ENCODE results near the gene PTPRU.

PTPRU gene

DNA sequence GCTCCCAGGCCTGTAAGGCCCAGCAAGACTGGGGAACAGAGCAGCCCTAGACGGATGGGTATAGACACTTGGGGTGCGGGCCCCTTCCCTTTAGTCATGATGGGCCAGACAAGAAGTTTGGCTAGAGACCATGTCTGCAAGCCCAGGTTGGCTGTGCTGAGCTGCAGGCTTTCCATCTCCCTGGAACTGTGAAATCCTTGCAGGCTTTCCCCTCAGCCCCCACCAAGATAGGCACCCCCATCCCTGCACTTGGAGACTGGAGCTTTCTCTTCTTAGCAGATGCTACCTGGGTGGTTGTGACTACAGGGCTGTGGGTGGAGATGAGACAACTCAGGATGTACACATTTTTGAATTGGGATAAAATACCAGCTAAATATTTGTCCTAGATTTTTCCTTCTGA lies 110.3 kb downstream of the PTPRU start:
- no peak overlapping the region for H3K4me3 ChIP-seq

DNA sequence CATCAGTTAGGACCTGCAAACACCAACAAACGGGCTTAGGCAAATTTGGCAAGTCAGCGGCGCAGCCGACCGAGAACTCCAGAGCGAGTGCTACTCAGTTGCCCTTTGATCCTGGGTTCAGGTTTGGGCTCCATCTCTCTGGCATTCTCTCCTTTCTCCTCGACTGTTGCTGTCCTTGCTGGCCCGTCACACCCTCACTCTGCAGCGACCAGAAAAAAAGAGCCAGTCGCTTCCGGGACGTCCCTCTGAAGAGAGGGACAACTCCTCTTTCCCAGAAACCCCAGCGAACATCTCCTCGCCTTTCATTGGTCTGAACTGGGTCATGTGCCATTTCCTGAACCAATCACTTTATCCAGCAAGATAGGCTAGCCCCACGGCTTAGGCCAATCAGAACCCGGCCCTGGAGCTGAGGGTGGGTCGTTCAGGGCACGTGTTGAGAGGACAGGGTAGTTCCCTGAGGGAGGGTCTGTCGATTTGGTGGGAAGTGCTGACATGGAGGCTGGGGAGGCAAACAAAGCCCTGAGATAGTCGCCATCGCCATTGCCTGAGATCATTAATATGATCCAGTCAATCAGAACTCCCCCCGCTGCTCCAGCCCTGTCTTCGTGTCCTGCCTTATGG lies 113.7 kb downstream of the PTPRU start:
- Histone ChIP-seq H3K27ac (no peak overlapping the region), H3K4me3 (no peak overlapping the region)

More for the DNA sequence above, 110.3 kb downstream of the PTPRU start:
- no peak overlapping the region for H3K27ac ChIP-seq

DNA sequence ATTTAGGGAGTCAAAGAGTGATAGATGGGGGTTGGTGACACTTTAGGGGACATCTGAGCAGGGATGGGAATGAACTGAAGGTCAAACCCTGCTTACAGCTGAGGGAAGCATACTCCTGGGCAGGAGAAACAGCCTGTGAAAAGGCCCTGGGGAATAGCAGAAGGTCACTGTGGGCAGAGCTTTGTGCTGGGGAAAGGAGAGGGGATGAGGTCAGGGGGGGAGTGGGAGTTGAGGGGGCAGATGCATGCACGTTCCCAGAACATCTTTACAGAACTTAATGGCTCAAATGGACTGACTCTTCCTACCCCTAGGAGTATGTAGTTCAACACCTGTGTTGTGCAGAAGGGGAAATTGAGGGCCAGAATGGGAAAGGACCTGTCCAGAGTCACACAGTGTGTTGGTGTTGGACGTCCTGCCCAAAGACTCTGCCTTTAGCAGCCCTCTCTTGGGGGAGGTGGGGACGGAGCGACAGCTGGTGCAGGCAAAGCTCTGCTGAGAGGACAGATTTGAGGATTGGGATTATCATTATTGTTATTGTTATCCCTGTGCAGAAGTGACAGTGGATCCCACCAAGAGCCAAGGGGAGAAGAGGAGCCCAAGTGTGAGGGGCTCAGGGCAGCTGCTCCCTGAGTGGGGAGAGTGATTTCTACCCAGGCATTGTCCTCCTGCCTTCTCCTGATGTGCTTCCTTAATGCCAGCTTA lies 116.5 kb downstream of the PTPRU start:
- Histone ChIP-seq H3K4me3 (no peak overlapping the region), H3K27ac (no peak overlapping the region)

DNA sequence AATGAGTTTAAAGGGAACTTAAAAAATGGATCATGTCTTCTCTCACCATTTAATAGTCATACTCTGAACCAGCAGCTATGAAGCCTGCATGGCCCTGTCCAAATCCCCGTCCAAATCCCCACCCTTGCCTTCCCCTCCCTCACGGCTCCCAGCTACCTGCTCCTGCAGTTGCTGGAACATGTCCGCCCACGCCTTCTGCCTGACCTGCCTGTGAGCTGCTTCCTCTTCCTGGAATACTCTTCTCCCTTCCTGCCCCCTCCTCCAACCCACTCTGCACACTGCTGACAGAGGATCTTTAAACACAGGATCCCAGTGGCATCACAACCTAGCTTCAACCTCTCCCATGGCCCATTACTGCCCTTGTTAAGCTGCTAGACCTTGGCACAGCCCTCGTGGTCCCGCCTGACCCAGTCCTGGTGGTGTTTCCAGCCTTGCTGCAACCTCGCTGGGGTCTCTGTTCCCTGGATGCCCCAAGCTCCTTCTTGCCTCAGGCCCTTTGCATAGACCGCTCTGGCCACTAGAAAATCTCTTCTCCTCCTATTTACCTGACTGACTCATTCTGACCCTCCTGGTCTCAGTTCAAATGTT lies 118.3 kb downstream of the PTPRU start:
- no peak overlapping the region for H3K27ac ChIP-seq
- H3K4me3 ChIP-seq, result no peak overlapping the region

DNA sequence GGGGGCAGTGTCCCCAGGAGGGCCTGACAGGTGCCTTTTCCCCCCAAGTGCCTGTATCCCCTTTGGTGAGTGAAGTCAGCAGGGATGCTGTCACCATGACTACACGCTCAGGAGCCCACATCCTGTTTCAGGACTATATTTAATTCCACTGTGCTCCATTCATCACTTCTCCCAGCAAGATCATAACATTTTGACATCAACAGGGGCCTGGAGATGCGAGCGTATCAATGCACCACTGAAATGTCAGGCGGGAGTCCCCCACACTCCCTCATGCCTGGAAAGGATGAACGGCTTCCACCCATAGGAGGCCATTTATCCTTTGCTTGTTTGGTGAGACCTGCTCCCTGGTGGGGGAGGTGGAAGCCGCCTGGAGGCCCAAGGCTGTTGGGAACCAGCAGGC lies 119.1 kb downstream of the PTPRU start:
- no peak overlapping the region for H3K27ac ChIP-seq

DNA sequence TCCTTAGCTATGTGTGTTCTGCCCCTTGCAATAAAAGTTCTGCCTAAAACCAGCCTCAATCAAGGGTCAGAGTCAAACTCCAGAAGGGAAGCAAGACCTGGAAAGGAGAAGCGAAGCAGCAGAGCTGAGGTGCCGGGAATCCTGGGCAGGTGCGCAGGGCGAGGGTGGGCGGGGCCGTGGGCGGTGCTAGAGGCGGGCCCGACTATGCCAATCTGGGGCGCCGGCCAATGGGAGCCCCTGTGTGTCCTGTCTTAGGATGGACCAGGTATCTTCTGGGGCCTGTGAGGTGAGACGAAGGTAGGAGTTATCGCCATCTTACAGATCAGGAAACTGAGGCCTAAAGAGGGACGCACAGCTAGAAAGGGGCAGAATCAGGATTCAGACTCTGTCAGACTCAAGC lies 120.3 kb downstream of the PTPRU start:
- no peak overlapping the region for H3K4me3 ChIP-seq

More for the DNA sequence above, 119.1 kb downstream of the PTPRU start:
- H3K4me3 ChIP-seq, result no peak overlapping the region

DNA sequence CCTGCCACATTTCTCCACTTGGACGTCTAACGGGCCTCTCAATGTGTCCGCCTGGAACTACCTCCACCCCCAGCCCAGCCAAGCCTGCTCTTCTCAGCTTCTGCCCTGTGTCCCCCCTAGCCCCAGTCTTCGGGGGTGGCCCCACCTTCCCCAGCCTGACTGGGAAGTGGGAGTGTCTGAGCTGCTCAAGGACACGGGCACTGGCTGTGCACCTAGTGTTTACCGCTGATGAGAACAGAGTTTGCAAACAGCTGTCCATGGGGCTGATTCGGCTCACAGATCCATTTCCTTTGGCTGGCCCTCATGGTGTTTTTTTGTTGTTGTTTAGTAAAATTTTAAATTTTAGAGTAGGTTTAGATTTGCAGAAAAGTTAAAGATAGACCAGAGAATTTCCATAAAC lies 121.1 kb downstream of the PTPRU start:
- H3K27ac ChIP-seq, result no peak overlapping the region
- no peak overlapping the region for H3K4me3 ChIP-seq

More for the DNA sequence above, 120.3 kb downstream of the PTPRU start:
- H3K27ac ChIP-seq, result no peak overlapping the region

DNA sequence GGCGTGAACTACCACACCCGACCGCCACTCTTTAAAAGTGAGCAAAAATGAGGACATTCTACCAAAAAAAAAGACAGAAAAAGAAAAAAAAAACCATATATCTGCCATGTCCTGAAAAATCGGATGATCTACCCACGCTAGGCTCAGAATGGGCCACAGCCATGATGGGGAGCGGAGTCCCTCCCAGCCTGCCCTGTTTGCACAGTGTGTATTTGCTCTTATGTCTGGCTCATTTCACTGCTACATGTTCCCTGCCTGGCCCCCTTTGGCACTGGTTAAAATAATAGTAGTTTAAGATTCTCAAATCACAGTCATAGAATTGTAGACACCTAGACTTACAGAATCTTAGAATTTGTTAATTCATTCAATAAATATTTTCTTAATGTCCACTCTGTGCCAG lies 121.9 kb downstream of the PTPRU start:
- Histone ChIP-seq H3K27ac (no peak overlapping the region), H3K4me3 (no peak overlapping the region)

DNA sequence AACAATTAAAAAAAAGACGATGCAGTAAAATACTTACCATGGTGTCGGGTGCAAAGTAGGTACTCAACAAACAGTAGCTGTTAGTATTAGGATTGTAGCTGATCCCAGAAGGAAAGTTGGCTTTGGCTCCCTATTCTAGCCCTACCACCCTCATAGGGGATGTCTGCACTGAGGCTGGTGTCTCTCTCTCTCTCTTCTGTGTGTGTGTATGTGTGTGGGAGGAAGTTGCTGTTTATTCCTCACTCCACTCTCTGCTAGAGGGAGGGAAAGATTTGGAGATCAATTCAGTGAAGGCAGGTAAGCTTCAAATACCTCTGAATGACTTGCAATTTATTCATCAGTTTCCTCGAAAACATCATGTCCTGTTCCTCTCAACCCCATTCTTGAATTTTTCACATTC lies 124.4 kb downstream of the PTPRU start:
- Histone ChIP-seq H3K27ac (no peak overlapping the region), H3K4me3 (no peak overlapping the region)

DNA sequence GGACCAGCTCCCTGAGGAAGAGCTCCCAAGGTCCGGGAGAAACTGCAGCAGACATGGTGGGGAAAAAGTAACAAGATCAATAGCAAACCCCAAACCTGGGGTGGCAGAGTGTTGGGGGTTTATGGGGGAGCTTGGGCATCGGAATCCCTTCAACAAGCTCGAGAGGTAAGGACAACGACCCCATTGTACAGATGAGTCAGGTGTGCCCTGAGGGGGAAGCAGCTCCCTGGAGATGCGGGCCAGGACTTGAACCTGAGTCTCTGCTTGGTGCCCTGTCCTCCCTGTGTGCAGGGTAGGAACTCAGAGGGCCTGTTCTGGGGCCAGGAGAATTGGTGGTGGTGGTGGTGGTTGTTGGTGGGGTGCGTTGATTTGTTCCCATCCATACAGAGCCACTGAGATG lies 125.4 kb downstream of the PTPRU start:
- H3K27ac ChIP-seq, result no peak overlapping the region
- H3K4me3 ChIP-seq, result no peak overlapping the region

DNA sequence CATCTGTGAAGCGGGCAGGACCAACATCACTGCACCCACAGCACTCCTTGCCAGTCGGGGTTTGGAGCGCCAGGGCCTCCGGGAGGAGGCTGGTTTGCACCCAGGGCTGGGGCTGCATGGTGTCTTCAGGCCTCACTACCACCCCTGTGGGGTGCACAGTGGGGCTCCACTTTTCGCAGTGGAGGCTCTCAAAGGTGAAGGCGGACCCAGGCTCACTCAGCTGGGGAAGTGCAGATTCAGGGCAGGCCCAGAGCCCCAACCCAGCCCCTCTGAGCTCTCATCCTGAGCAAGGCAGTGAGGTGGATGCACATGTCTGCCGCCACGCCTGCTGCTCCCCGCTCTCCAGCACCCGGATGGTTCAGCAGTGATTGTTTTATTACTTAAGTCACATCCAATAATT lies 125.8 kb downstream of the PTPRU start:
- no peak overlapping the region for H3K27ac ChIP-seq
- no peak overlapping the region for H3K4me3 ChIP-seq

DNA sequence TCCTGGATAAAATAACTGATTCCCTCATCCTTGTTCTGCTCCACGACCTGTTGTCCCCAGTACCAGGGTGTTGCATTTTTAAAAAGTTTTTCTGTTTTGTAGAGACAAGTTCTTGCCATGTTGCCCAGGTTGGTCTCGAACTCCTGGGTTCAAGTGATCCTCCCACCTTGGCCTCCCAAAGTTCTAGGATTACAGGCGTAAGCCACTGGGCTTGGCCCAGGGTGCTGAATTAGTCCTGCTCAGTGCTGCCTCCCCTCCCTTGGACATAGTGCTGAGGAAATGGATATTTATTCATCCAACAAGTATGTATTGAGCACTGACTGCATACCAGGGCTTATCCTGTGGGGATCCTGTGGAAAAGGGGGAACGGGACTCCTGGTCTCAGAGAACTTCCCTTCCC lies 126.4 kb downstream of the PTPRU start:
- Histone ChIP-seq H3K27ac (no peak overlapping the region), H3K4me3 (no peak overlapping the region)

DNA sequence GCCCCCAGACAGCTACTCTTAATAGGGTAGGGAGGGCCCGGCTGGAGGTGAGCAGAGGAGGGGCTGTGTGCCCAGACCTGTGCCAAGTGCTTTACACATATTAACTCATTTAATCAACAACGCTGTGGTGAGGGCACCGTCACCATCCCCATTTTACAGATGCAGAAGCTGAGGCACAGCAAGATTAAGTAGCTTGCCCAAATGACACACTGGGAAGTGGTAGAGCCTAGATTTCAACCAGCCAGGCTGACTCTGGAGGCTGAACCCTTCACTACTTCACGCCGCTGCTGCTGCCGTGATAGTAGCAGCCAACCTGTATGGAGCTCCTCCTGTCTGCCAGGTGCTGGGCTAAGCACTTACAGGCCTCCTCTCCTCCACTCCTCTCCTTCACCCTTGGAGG lies 127.2 kb downstream of the PTPRU start:
- H3K27ac ChIP-seq, result no peak overlapping the region
- no peak overlapping the region for H3K4me3 ChIP-seq

DNA sequence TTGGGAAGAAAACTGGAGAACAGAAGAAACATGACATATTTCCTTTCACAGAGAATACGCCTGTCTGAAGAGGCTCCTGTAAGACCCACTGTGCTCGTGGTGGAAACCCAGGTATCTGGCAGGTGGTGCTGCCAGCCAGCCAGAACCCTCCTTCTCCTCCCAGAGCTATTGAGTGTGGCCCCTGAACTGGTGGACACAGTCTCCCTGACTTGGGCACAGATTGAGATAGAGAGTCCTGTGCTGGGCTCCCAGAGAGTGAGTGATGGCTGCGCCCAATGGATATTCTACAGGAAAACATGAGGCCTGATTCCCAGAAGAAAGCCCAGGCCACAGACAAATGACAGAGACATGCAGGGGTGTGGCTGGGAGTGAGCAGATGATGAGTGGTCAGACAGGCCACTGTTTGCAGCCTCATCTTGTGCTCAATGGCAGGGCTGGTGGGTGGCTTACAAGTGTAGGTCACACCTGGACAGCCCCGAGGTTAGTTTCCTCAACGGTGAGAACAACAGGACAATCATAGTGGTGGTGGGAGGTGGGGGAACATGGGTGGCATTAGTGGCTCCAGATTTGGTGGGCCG lies 127.9 kb downstream of the PTPRU start:
- Histone ChIP-seq H3K4me3 (no peak overlapping the region), H3K27ac (no peak overlapping the region)

DNA sequence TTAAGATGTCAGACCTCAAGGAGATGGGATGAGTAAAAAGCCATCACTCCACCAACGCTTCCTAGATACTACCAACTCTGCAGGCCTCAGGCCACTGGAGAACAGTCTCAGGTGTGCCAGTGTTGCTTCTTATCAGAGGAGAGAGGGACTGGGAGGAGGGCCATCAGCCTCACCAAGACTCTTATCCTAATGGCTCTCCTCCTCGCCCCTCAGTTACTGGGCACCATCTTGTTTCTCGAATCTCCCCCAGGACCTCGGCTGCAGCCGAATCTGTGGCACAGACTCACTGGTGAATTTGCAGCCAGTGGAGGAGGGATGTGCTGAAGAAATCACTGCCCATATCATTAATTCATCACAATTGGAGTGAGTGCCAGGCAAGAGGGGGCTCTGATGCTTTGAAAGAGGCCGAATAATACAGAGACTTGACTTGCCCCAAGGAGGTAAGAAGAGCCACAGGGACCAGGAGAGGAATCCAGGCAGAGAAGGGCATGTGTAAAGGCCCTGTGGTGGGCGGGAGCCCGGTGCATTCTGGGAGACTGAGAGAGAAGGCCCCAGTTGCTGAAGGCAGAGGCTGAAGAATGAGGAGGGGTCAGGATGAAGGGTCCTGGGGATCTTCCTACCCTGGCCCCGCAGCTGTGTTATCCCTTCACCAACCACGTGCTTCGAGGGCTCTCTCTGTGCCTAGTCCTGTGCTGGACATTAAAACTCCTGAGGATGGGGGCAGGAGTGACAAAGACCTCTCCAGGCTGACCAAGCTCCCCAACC lies 129.8 kb downstream of the PTPRU start:
- Histone ChIP-seq H3K4me3 (no peak overlapping the region), H3K27ac (no peak overlapping the region)

DNA sequence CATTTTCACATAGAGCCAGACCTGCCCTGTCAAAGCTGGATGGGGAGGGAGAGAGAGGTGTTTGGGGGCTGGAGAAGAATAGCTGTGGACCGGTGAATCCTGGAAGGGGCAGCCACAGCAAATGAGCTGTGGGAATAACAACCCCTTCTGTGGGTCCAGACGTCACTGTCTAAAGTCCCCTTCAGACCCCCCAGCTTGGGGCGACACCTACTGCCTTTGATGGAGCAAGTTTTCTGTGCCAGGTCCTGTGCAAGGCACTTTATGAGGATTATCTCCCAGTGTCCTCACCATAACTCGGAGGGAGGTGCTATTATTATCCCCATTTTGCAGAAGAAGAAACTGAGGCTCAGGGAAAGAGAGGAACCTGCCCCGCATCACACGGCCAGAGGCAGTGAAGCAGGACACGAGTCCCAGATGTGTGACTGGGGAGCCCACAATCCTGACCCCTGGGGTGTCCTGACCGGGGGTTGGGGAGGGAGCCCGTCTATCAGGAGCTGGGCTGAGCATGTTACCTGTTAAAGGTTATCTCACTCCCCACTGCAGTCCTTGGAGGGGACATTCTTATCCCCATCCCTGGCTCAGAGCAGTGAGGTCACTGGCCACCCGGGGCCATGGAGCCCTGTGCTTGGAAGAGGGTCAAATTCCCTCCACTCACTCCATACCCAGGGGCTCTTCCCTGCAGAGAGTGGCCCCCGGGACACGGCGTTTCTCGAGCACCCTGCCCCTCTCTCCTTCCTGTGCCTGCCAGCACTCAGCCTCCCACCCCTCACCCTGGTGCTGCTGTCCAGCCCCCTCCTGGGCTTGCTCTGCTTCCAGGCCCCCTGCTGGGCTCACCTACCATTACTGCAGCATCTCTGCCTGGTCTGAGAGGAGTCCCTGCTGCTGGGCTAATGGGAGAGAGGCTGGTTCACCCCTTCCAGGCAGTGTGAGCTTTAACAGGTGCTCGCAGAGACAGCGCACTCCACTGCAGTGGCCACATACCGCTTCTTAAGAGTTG lies 132.9 kb downstream of the PTPRU start:
- Histone ChIP-seq H3K4me3 (no peak overlapping the region), H3K27ac (no peak overlapping the region)

DNA sequence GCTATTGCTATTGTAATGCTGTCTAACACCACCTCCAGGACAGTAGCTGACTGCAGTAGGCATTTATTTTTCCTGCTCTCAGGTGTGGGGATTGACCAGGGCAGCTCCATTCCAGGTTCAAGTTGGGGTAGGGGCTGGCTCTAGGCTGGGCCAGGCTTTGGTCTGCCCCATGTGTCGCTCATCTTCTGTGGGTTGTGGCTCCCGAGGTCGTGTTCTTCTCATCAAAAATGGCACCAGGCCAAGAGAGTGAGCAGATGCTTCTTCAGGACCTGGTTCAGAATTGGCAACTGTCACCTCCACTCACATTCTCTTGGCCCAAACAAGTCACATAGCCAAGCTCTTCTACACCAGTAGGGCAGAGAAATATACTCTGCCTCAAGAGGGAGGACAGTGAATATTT lies 133.7 kb downstream of the PTPRU start:
- no peak overlapping the region for H3K4me3 ChIP-seq
- H3K27ac ChIP-seq, result no peak overlapping the region

DNA sequence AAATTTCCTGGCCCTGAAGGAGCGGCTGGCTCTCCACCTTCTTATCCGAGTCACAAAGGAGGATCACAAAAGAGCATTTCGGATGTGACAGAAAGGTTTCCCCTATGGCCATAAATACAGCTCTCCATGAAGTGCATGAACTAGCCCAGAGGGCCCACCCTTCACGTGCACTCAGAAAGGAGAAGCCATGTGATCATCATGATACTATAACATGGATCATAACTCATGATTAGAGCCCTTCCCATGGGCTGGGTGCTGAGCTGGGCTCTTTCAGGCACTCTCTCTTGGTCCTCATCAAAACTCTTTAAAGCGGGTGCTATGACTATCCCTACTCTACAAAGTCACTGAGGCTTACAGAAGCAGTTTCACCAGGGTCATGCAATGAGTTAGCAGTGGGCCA lies 135.0 kb downstream of the PTPRU start:
- no peak overlapping the region for H3K27ac ChIP-seq
- no peak overlapping the region for H3K4me3 ChIP-seq

DNA sequence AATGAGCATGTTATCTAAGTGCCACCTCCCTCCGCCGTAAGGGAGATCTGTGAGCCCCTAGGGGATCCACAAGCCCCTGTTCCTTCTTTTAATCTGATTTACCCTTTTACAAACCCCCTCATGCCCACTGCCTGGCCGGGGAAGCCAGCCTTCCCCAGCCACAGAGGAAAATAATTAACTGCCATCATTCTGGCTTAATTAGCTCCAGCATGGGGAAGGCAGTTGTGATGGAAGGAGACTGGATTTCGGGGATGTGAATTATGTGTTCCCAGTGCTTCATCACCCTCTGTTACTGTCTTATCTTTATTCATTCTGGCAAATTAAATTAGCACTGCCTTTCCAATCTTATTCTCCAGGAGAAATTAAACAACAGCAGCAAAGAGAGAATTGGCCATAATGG lies 135.8 kb downstream of the PTPRU start:
- no peak overlapping the region for H3K27ac ChIP-seq

More for the DNA sequence above, 135.8 kb downstream of the PTPRU start:
- no peak overlapping the region for H3K4me3 ChIP-seq

Measured in skin epidermis (tissue), 12 donors.